H1 (cell line): Measurements from ENCODE around the gene PROM2. TPM values are rescaled to one million over a fixed set of nuclear protein-coding genes. Genes with fewer than 3 reads are reported as not detected.

Experiments used
- CTCF ChIA-PET: fragments of 300-600 bp; sonication (Branson Sonifier 250); formaldehyde crosslinking; loops from one replicate; lab custom pipeline; 2021; ENCODE audit not compliant: partially characterized antibody; lab: Charles Lee
- POLR2A ChIA-PET: fragments of 300-600 bp; sonication (Branson Sonifier 250); formaldehyde crosslinking; loops from one replicate; lab custom pipeline; 2021; ENCODE audit warnings: inconsistent platforms; ENCODE audit not compliant: partially characterized antibody; lab: Charles Lee
- DNase-seq, 2 experiments: peaks; one replicate each; pipeline versions ENCODE4 v3.0.0 to v3.0.0-alpha.2; 2010 to 2022; ENCODE audit warnings: low spot score in 2 of 2, low read depth in 1 of 2, mixed read lengths in 1 of 2
- FAIRE-seq: peaks from 2 replicates; lab custom pipeline; 2011; peaks lifted over from hg19 to GRCh38; lab: Jason Lieb, UNC
- H2AFZ ChIP-seq: 2 replicates; pipeline ENCODE4 v1.8.1; 2012; ENCODE audit warnings: low read length, inconsistent platforms
- H2AK5ac ChIP-seq: 2 replicates; pipeline ENCODE4 v1.6.1; 2013; ENCODE audit warnings: low read depth, low read length
- H2BK120ac ChIP-seq: replicated peaks from 2 replicates; pipeline ENCODE3; 2013; ENCODE audit warnings: low read depth, low read length, inconsistent platforms
- H2BK12ac ChIP-seq: 2 replicates; pipeline ENCODE4 v1.6.1; 2013; ENCODE audit warnings: low read depth, low read length
- H2BK15ac ChIP-seq: 2 replicates; pipeline ENCODE4 v1.6.1; 2013; ENCODE audit warnings: low read length
- H2BK20ac ChIP-seq: 2 replicates; pipeline ENCODE4 v1.6.1; 2013; ENCODE audit warnings: low read length
- H2BK5ac ChIP-seq: 2 replicates; pipeline ENCODE4 v1.6.1; 2013; ENCODE audit warnings: low read depth, low read length
- H3K14ac ChIP-seq: 2 replicates; pipeline ENCODE4 v1.6.1; 2013; ENCODE audit warnings: inconsistent platforms; ENCODE audit not compliant: insufficient read length
- H3K18ac ChIP-seq: 2 replicates; pipeline ENCODE4 v1.6.1; 2013; ENCODE audit warnings: low read length; ENCODE audit errors: extremely low read depth
- H3K23ac ChIP-seq: 2 replicates; pipeline ENCODE4 v1.6.1; 2013; ENCODE audit warnings: inconsistent platforms; ENCODE audit not compliant: insufficient read length
- H3K23me2 ChIP-seq: 2 replicates; pipeline ENCODE4 v1.6.1; 2013; ENCODE audit warnings: low read depth, low read length
- H3K27ac ChIP-seq: 2 replicates; pipeline ENCODE4 v1.6.1; 2011; ENCODE audit warnings: low read depth, low read length, inconsistent platforms
- H3K27me3 ChIP-seq, 4 experiments: replicated peaks in 1 of 4; 1 replicate in 1 of 4; 2 replicates in 3 of 4; pipeline versions ENCODE4 v1.6.1 to v1.8.1; 2011 to 2013; ENCODE audit warnings: low read length in 3 of 4, mild to moderate bottlenecking in 3 of 4, inconsistent platforms in 2 of 4, mixed read lengths in 2 of 4, moderate library complexity in 1 of 4; ENCODE audit not compliant: control insufficient read depth in 3 of 4, insufficient read depth in 3 of 4; ENCODE audit errors: extremely low read depth in 1 of 4
- H3K36me3 ChIP-seq, 4 experiments: 2 replicates each; pipeline versions ENCODE4 v1.6.1 to v1.8.1; 2011 to 2013; ENCODE audit warnings: mild to moderate bottlenecking in 4 of 4, low read length in 3 of 4, moderate library complexity in 2 of 4, control low read depth in 1 of 4, inconsistent platforms in 1 of 4; ENCODE audit not compliant: insufficient read depth in 4 of 4, control insufficient read depth in 2 of 4
- H3K4ac ChIP-seq: replicated peaks from 2 replicates; pipeline ENCODE3; 2013; ENCODE audit warnings: low read length, low read depth, mixed read lengths, inconsistent platforms; ENCODE audit not compliant: insufficient read length
- H3K4me1 ChIP-seq, 4 experiments: replicated peaks in 1 of 4; 1 replicate in 1 of 4; 2 replicates in 3 of 4; pipeline versions ENCODE4 v1.6.1 to v1.8.1; 2011 to 2013; ENCODE audit warnings: low read length in 3 of 4, inconsistent platforms in 2 of 4, mixed read lengths in 1 of 4; ENCODE audit not compliant: insufficient read depth in 4 of 4, control insufficient read depth in 3 of 4
- H3K4me2 ChIP-seq, 2 experiments: 2 replicates each; pipeline versions ENCODE4 v1.6.1 to v1.8.1; 2011 to 2013; ENCODE audit warnings: low read depth in 2 of 2, low read length in 2 of 2, control low read depth in 1 of 2, inconsistent platforms in 1 of 2, mild to moderate bottlenecking in 1 of 2; ENCODE audit not compliant: insufficient read depth in 1 of 2
- H3K4me3 ChIP-seq, 4 experiments: fragments of 200-600, 300-600 bp in 1 of 4; sonication (generic), shearing (Covaris generic), sonication (Bioruptor Twin) in 1 of 4; 2 replicates each; pipeline versions ENCODE4 v1.5.1 to v1.8.1; 2011 to 2016; ENCODE audit warnings: low read length in 4 of 4, low read depth in 3 of 4, control low read depth in 2 of 4, inconsistent platforms in 2 of 4, mild to moderate bottlenecking in 2 of 4, mixed read lengths in 1 of 4, moderate library complexity in 1 of 4; ENCODE audit not compliant: insufficient read depth in 2 of 4; ENCODE audit errors: extremely low read depth in 1 of 4
- H3K56ac ChIP-seq: replicated peaks from 2 replicates; pipeline ENCODE3; 2013; ENCODE audit warnings: low read depth, mild to moderate bottlenecking, mixed read lengths, low read length, inconsistent platforms; ENCODE audit not compliant: insufficient read length
- H3K79me1 ChIP-seq: 2 replicates; pipeline ENCODE4 v1.6.1; 2013; ENCODE audit warnings: low read depth, low read length, control low read depth
- H3K79me2 ChIP-seq, 2 experiments: 2 replicates each; pipeline versions ENCODE4 v1.6.1 to v1.8.1; 2012 to 2013; ENCODE audit warnings: low read length in 2 of 2, mild to moderate bottlenecking in 2 of 2, inconsistent platforms in 1 of 2; ENCODE audit not compliant: insufficient read depth in 2 of 2, control insufficient read depth in 1 of 2
- H3K9ac ChIP-seq, 4 experiments: replicated peaks in 1 of 4; 1 replicate in 1 of 4; 2 replicates in 3 of 4; pipeline versions ENCODE4 v1.6.1 to v1.8.1; 2011 to 2013; ENCODE audit warnings: low read depth in 3 of 4, low read length in 3 of 4, control low read depth in 2 of 4, mild to moderate bottlenecking in 2 of 4, moderate library complexity in 2 of 4, inconsistent platforms in 1 of 4; ENCODE audit errors: extremely low read depth in 1 of 4
- H3K9me3 ChIP-seq, 2 experiments: 2 replicates each; pipeline versions ENCODE4 v1.6.1 to v1.8.1; 2012 to 2013; ENCODE audit warnings: mild to moderate bottlenecking in 2 of 2, moderate library complexity in 2 of 2, control low read depth in 1 of 2, inconsistent platforms in 1 of 2, low read depth in 1 of 2, low read length in 1 of 2, mixed read lengths in 1 of 2; ENCODE audit not compliant: insufficient read depth in 2 of 2
- H4K20me1 ChIP-seq, 2 experiments: replicated peaks in 1 of 2; 2 replicates each; pipeline versions ENCODE3 to v1.8.1; 2011 to 2013; ENCODE audit warnings: inconsistent platforms in 2 of 2, low read length in 2 of 2, mild to moderate bottlenecking in 1 of 2; ENCODE audit not compliant: insufficient read depth in 2 of 2, control insufficient read depth in 1 of 2
- H4K5ac ChIP-seq: 2 replicates; pipeline ENCODE4 v1.6.1; 2013; ENCODE audit warnings: low read length, low read depth, mixed read lengths, inconsistent platforms; ENCODE audit not compliant: insufficient read length
- H4K8ac ChIP-seq: 2 replicates; pipeline ENCODE4 v1.8.0; 2013; ENCODE audit warnings: mild to moderate bottlenecking, moderate library complexity, low read length, inconsistent platforms; ENCODE audit not compliant: insufficient read depth; ENCODE audit errors: extremely low read depth
- H4K91ac ChIP-seq: replicated peaks from 2 replicates; pipeline ENCODE3; 2013; ENCODE audit warnings: low read length, mixed read lengths, inconsistent platforms; ENCODE audit not compliant: insufficient read length
- CHD1 ChIP-seq: IDR thresholded peaks from 2 replicates; pipeline ENCODE4 v1.6.1; 2012; ENCODE audit warnings: low read depth, low read length, improper control_type of control experiment
- CHD2 ChIP-seq: IDR thresholded peaks from 2 replicates; pipeline ENCODE4 v1.6.1; 2012; ENCODE audit warnings: low read length, improper control_type of control experiment
- GABPA ChIP-seq: IDR thresholded peaks from 2 replicates; pipeline ENCODE4 v1.6.1; 2011; ENCODE audit warnings: mild to moderate bottlenecking, low read length, moderate library complexity, borderline replicate concordance; ENCODE audit not compliant: insufficient read depth
- HDAC6 ChIP-seq: IDR thresholded peaks from one replicate; pipeline ENCODE4 v1.7.1; 2012; ENCODE audit warnings: low read depth, mild to moderate bottlenecking, inconsistent platforms, low read length, moderate library complexity
- MAX ChIP-seq: IDR thresholded peaks from 2 replicates; pipeline ENCODE4 v1.6.1; 2012; ENCODE audit warnings: inconsistent platforms
- NRF1 ChIP-seq: IDR thresholded peaks from 2 replicates; pipeline ENCODE4 v1.6.1; 2011; ENCODE audit warnings: mild to moderate bottlenecking, low read depth, low read length, improper control_type of control experiment
- RAD21 ChIP-seq, 2 experiments: IDR thresholded peaks in 1 of 2; conservative IDR thresholded peaks in 1 of 2; 2 replicates each; pipeline ENCODE4 v1.6.1; 2011; ENCODE audit warnings: low read depth in 2 of 2, low read length in 2 of 2, improper control_type of control experiment in 1 of 2, inconsistent platforms in 1 of 2, mild to moderate bottlenecking in 1 of 2, moderate library complexity in 1 of 2
- RBBP5 ChIP-seq: IDR thresholded peaks from 2 replicates; pipeline ENCODE4 v1.7.1; 2012; ENCODE audit warnings: low read depth, mild to moderate bottlenecking, inconsistent platforms, low read length, moderate library complexity, borderline replicate concordance
- SP4 ChIP-seq: IDR thresholded peaks from 2 replicates; pipeline ENCODE4 v1.6.1; 2012; ENCODE audit warnings: low read length, inconsistent platforms
- TAF7 ChIP-seq: optimal IDR thresholded peaks from 2 replicates; pipeline ENCODE3; 2011; ENCODE audit warnings: low read depth, mild to moderate bottlenecking, inconsistent platforms, low read length, moderate library complexity, borderline replicate concordance
- ZNF274 ChIP-seq: IDR thresholded peaks from 2 replicates; pipeline ENCODE4 v1.7.0; 2012; ENCODE audit warnings: low read length, borderline replicate concordance; ENCODE audit errors: extremely low read depth
- WGBS, 2 experiments: shearing (Covaris generic) in 1 of 2; methylation state at CpG; one replicate each; pipeline versions ENCODE4 v1.1.6 to v1.1.7; 2013 to 2015; ENCODE audit warnings: low lambda C conversion rate in 2 of 2, mixed read lengths in 2 of 2, inconsistent platforms in 1 of 2, low coverage in 1 of 2, missing lambda C conversion rate in 1 of 2; ENCODE audit not compliant: insufficient replicate concordance in 2 of 2, insufficient coverage in 1 of 2, insufficient read length in 1 of 2; ENCODE audit errors: extremely low coverage in 1 of 2, missing lambda C conversion rate in 1 of 2; 5-methylcytosine and 5-hydroxymethylcytosine counted together
- polyA plus RNA-seq, 7 experiments: library from polyadenylated mRNA; depleted of rRNA in 3 of 7; stranded (reverse) in 5 of 7; unstranded in 2 of 7; fragments of >200 nt in 5 of 7; fragments of 200-250 nt in 2 of 7; gene quantifications; 1 replicate in 5 of 7; 2 replicates in 1 of 7; 4 replicates in 1 of 7; pipeline versions ENCODE4 v1.2.1 to v1.2.3, GENCODE V29; 2011 to 2013; ENCODE audit warnings: missing spikeins in 2 of 7, mixed read lengths in 2 of 7
- total RNA-seq: library from RNA; stranded (reverse); fragmentation: NEBNext Ultra II Directional; extraction: Animal tissue kit (Norgen Biotek cat#: 25700); gene quantifications from 2 replicates; pipeline ENCODE4 v1.2.1, GENCODE V29; 2021

PROM2 gene
- total and polyA plus RNA-seq, 2 of the 8 experiments (the other 6 are each of a cell fraction or from before 2014, with no cell fraction given): 1.6 to 3.8 TPM

GRCh38 chr2:95301876-95302641, 27.8 kb downstream of the PROM2 start:
- TF ChIP-seq ZNF274 (no peak), TAF7 (no peak), NRF1 (no peak), GABPA (no peak), CHD1 (no peak), MAX (no peak), HDAC6 (no peak), SP4 (no peak), RBBP5 (no peak), CHD2 (no peak), RAD21 (IDR thresholded peaks at IDR 0.05 in 1 of 2, conservative IDR thresholded peaks at IDR 0.05 in 1 of 2; ENCODE audit: low read depth in 2 of 2, low read length in 2 of 2) (no peak)
- H4K5ac ChIP-seq: no peak overlapping the region
- H3K79me2 ChIP-seq: no peaks in the 10 kb centered on the region
- DNase-seq: no peak
- H3K36me3 ChIP-seq: no peaks in the 10 kb centered on the region
- H3K18ac ChIP-seq: no peak overlapping the region
- H3K23me2 ChIP-seq: no peaks in the 10 kb centered on the region
- H3K9ac ChIP-seq: no peak overlapping the region
- H2AK5ac ChIP-seq: no peak overlapping the region
- no peak overlapping the region for H2AFZ ChIP-seq
- H4K91ac ChIP-seq: no peak overlapping the region
- POLR2A ChIA-PET: no interaction called here
- no peak overlapping the region for H2BK5ac ChIP-seq
- CTCF ChIA-PET: interaction anchor here (1.8 kb wide), 1 partner anchor 43 kb away, joined by 7 read pairs; no protein-coding TSS in a partner anchor
- H2BK12ac ChIP-seq: no peak overlapping the region
- no peak overlapping the region for H3K4ac ChIP-seq
- FAIRE-seq: no peak
- peaks cover 49 to 99% of the 10 kb centered on the region in 2 experiments for H3K9me3 ChIP-seq
- H2BK120ac ChIP-seq: no peak overlapping the region
- H4K20me1 ChIP-seq: no peaks in the 10 kb centered on the region
- 85% methylated on average over 12 of the region's 17 CpGs; no CpG with 5 or more reads in 1 of the 2 experiments for WGBS, 2 experiments
- H2BK15ac ChIP-seq: no peak overlapping the region
- H3K14ac ChIP-seq: no peak overlapping the region
- H3K4me2 ChIP-seq: no peak overlapping the region
- no peak overlapping the region for H3K4me3 ChIP-seq
- no peak overlapping the region for H3K27ac ChIP-seq
- no peak overlapping the region for H4K8ac ChIP-seq
- no peak overlapping the region for H3K23ac ChIP-seq
- H3K27me3 ChIP-seq: no peaks in the 10 kb centered on the region
- no peak overlapping the region for H2BK20ac ChIP-seq
- peaks cover 0 to 5% (median 0%) of the 10 kb centered on the region in 4 experiments; a peak in 1 of 7 replicates for H3K4me1 ChIP-seq
- no peak overlapping the region for H3K56ac ChIP-seq
- no peaks in the 10 kb centered on the region for H3K79me1 ChIP-seq
